Fibroblast of peridontal ligament (primary cell): ENCODE results near the gene ACTR3.

Experiments used
- DNase-seq: peaks from one replicate; pipeline ENCODE4 v3.0.0-alpha.2; 2010; ENCODE audit errors: extremely low read depth

Gene ACTR3

GRCh38 chr2:113876503-113877387 lies 13.1 kb upstream of the ACTR3 start:
- DNase-seq: no peak

GRCh38 chr2:113877711-113878598 lies 11.9 kb upstream of the ACTR3 start:
- DNase-seq: peak; percentile 56

- DNase-seq: no peak
Observed at GRCh38 chr2:113878743-113879142, 11.1 kb upstream of the ACTR3 start.

GRCh38 chr2:113879457-113879856 lies 10.4 kb upstream of the ACTR3 start:
- no peak for DNase-seq

GRCh38 chr2:113886479-113887008 lies 3.3 kb upstream of the ACTR3 start:
- peak; percentile 68 for DNase-seq

GRCh38 chr2:113887009-113887792 lies 2.7 kb upstream of the ACTR3 start:
- no peak for DNase-seq

GRCh38 chr2:113888641-113889470 lies 1.0 kb upstream of the ACTR3 start:
- DNase-seq: no peak

GRCh38 chr2:113890253-113891235 lies 655 bp downstream of the ACTR3 start:
- DNase-seq: peak; percentile 86

- DNase-seq: peak; percentile 41
Observed at GRCh38 chr2:113891265-113891959, 1.5 kb downstream of the ACTR3 start.

- DNase-seq: no peak
Observed at GRCh38 chr2:113892004-113892710, 2.3 kb downstream of the ACTR3 start.

GRCh38 chr2:113894156-113894743 lies 4.4 kb downstream of the ACTR3 start:
- DNase-seq: peak; percentile 98

GRCh38 chr2:113895301-113895700 lies 5.4 kb downstream of the ACTR3 start:
- DNase-seq: no peak

- DNase-seq: no peak
Observed at GRCh38 chr2:113895819-113896563, 6.1 kb downstream of the ACTR3 start.

GRCh38 chr2:113896791-113897190 lies 6.9 kb downstream of the ACTR3 start:
- peak; percentile 64 for DNase-seq

- DNase-seq: no peak
Observed at GRCh38 chr2:113898081-113898480, 8.2 kb downstream of the ACTR3 start.

- no peak for DNase-seq
Observed at GRCh38 chr2:113899166-113899565, 9.3 kb downstream of the ACTR3 start.

- DNase-seq: no peak
Observed at GRCh38 chr2:113901943-113902342, 12.1 kb downstream of the ACTR3 start.
